ENCODE data around the gene TRIM32. TPM values are rescaled to one million over a fixed set of nuclear protein-coding genes. Genes with fewer than 3 reads are reported as not detected.

TRIM32 gene
- total and polyA plus RNA-seq, 8 donors: 2.4 to 18.2 (median 8.1) TPM

DNA sequence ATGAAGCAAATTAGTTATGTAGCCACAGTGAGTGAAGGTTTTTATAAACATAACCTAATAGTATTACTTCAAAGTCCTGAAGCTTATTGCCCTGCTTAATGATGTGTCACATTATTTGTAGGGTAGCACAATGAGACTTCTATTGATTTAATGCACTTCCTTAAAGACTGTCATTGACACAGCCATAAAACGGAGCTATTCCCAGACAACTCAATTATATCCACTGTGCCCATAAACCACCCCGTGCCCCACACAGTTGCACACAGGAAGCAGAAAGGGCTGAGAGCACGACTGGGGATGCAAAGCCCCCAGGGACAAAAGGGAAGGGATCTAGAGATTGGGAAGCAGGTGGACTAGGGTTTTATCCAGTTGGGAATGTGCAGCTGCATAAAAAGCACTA lies 37.0 kb downstream of the TRIM32 start:
- no peaks in the 10 kb centered on the region for H3K36me3 ChIP-seq
- WGBS, 2 donors: 59 to 74% methylated on average over 3 of the region's 3 CpGs
- no peaks in the 10 kb centered on the region for H3K9me3 ChIP-seq
- H3K4me3 ChIP-seq: no peak overlapping the region
- DNase-seq (no peak), FAIRE-seq (no peak), ATAC-seq (no peak)
- no peak for TF ChIP-seq CTCF (IDR thresholded peaks at IDR 0.05)
- no peaks in the 10 kb centered on the region for H3K4me1 ChIP-seq
- no peak overlapping the region for H3K27ac ChIP-seq
- no peaks in the 10 kb centered on the region for H3K27me3 ChIP-seq
- intact Hi-C loops (cut with DNase I): no loop called here

- Histone ChIP-seq H3K27ac (no peak overlapping the region), H3K36me3 (no peaks in the 10 kb centered on the region), H3K9me3 (no peaks in the 10 kb centered on the region), H3K4me3 (no peak overlapping the region), H3K4me1 (no peaks in the 10 kb centered on the region), H3K27me3 (no peaks in the 10 kb centered on the region)
- intact Hi-C loops (cut with DNase I): no loop called here
- DNase-seq (no peak), ATAC-seq (no peak), FAIRE-seq (no peak)
- no peak for TF ChIP-seq CTCF (IDR thresholded peaks at IDR 0.05)
These were observed 39.5 kb downstream of the TRIM32 start for GRCh38 chr9:116726602-116727001.

GRCh38 chr9:116733010-116733641 lies 46.0 kb downstream of the TRIM32 start:
- TF ChIP-seq CTCF (IDR thresholded peaks at IDR 0.05): no peak
- FAIRE-seq (no peak), DNase-seq (peak in 1 of 6 donors; percentile 51), ATAC-seq (no peak)
- WGBS, 2 donors: 79 to 82% methylated on average over 9 of the region's 9 CpGs
- Histone ChIP-seq H3K27me3 (no peaks in the 10 kb centered on the region), H3K36me3 (no peaks in the 10 kb centered on the region), H3K4me3 (no peak overlapping the region), H3K9me3 (no peaks in the 10 kb centered on the region), H3K4me1 (no peaks in the 10 kb centered on the region), H3K27ac (no peak overlapping the region)
- intact Hi-C loops (cut with DNase I): no loop called here

DNA sequence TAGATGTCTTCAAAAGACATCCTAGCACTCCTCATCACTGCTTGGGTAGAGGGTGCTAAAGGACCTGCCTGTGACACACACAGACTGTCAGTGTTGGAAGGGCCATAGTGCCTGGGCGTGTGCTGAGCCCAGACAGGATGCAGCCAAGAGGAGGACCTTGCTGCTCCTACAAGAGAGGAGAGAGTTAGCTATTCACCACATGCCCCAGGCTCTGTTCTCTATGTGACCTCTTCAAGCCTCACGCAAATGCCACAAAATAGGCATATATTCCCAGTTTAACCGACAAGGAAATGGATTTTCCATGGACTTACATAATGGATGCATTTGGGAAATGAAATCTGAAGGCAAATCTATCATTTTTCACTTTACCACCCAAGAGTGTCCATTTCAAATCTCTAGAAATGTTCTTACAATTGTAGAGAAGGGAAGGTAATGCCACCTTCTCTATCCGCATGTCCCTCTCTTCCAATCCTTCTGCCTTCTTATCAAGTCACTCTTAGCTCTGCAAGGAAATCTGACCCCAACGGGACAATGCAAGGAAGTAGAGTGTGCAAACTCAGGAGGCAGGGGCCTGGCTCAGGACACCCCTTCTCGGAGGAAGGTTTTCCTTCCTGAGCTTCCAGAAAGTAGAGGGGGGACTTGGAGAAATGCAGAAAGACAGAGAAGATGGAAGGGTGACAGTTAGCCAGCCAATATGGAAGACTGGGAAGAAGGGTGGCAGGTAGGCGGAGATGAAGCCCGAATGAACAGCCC lies 49.5 kb downstream of the TRIM32 start:
- H3K36me3 ChIP-seq: no peaks in the 10 kb centered on the region
- no peaks in the 10 kb centered on the region for H3K4me1 ChIP-seq
- no peaks in the 10 kb centered on the region for H3K27me3 ChIP-seq
- H3K4me3 ChIP-seq: no peak overlapping the region
- intact Hi-C loops (cut with DNase I): no loop called here
- TF ChIP-seq CTCF (IDR thresholded peaks at IDR 0.05): no peak
- ATAC-seq (no peak), DNase-seq (no peak), FAIRE-seq (no peak)
- no peaks in the 10 kb centered on the region for H3K9me3 ChIP-seq
- WGBS, 2 donors: 59 to 62% methylated on average over 8 of the region's 8 CpGs
- H3K27ac ChIP-seq: no peak overlapping the region

DNA sequence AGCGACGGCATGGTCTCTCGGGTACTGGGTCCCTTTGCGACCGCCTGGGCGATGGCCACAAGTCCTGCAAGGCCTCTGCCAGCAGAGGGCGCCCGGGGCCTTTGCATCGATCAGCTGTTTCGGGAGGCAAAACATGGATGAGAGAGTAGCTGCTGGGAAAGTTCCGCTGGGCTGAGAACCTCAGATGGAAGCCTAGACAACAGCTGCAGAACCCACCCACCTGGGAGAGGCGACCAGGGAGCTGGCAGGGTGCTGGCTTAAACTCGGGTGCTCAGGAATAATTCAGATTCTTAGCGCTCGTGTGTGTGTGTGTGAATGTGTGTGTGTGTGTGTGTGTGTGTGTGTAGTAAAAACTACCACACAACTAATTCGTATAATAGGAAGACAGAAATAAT lies 50.0 kb downstream of the TRIM32 start:
- H3K4me1 ChIP-seq: no peaks in the 10 kb centered on the region
- DNase-seq (peak; percentile 70 to 96 (median 84)), FAIRE-seq (no peak), ATAC-seq (peak; percentile 91 to 99 (median 96))
- no peaks in the 10 kb centered on the region for H3K9me3 ChIP-seq
- H3K27me3 ChIP-seq: no peaks in the 10 kb centered on the region
- H3K36me3 ChIP-seq: no peaks in the 10 kb centered on the region
- intact Hi-C loops (cut with DNase I): no loop called here
- WGBS, 2 donors: 7 to 9% methylated on average over 16 of the region's 16 CpGs
- no peak overlapping the region for H3K27ac ChIP-seq
- TF ChIP-seq CTCF (IDR thresholded peaks at IDR 0.05): peak; percentile 76 to 88 (median 82)
- no peak overlapping the region for H3K4me3 ChIP-seq
